NCI-H2196 (cell line): Measurements from ENCODE around the gene IL34.

Source experiments
- DNase-seq: peaks from one replicate; lab custom pipeline; 2025; ENCODE audit not compliant: unreplicated experiment; lab: John Stamatoyannopoulos, UW

IL34 gene

GRCh38 chr16:70700101-70701020 lies 54.0 kb downstream of the IL34 start:
- DNase-seq = peak; percentile 64

- no peak for DNase-seq
Measured at GRCh38 chr16:70701036-70701435, 54.7 kb downstream of the IL34 start.

- peak; percentile 66 for DNase-seq
Measured at GRCh38 chr16:70701596-70701995, 55.2 kb downstream of the IL34 start.

GRCh38 chr16:70701998-70702397 lies 55.6 kb downstream of the IL34 start:
- peak; percentile 66 for DNase-seq

- no peak for DNase-seq
Measured at GRCh38 chr16:70702624-70703023, 56.3 kb downstream of the IL34 start.

- DNase-seq = peak; percentile 33
Measured at GRCh38 chr16:70703041-70703834, 56.9 kb downstream of the IL34 start.

- DNase-seq = peak; percentile 16
Measured at GRCh38 chr16:70703835-70704381, 57.5 kb downstream of the IL34 start.

- DNase-seq = no peak
Measured at GRCh38 chr16:70704586-70704985, 58.2 kb downstream of the IL34 start.

- no peak for DNase-seq
Measured at GRCh38 chr16:70705056-70705455, 58.7 kb downstream of the IL34 start.

- DNase-seq = no peak
Measured at GRCh38 chr16:70706948-70707465, 60.6 kb downstream of the IL34 start.

GRCh38 chr16:70708366-70709246 lies 62.2 kb downstream of the IL34 start:
- DNase-seq = no peak

- no peak for DNase-seq
Measured at GRCh38 chr16:70709457-70709856, 63.1 kb downstream of the IL34 start.

GRCh38 chr16:70709942-70710341 lies 63.6 kb downstream of the IL34 start:
- no peak for DNase-seq
